ENCODE data around the gene ARHGAP44.

Gene ARHGAP44

DNA sequence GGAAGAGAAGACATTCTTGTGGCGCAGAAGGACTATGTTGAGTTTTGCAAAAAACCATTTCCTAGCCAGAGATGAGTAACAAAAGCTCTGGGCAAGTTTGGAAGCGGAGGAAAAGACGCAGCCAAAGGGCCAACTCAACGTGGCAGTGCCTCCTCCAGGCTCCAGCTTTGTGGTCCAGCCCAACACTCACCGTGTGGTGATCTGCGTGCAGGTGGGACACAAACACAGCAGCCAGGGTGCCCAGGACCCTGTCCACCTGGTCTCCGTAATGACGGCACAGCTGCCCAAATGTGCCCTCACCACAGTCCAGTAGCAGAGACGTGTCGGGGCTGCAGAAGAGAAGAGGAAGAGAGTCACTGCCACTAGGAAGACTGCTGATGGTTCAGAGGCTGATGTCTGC lies 207.1 kb downstream of the ARHGAP44 start:
- DNase-seq = no peak

DNA sequence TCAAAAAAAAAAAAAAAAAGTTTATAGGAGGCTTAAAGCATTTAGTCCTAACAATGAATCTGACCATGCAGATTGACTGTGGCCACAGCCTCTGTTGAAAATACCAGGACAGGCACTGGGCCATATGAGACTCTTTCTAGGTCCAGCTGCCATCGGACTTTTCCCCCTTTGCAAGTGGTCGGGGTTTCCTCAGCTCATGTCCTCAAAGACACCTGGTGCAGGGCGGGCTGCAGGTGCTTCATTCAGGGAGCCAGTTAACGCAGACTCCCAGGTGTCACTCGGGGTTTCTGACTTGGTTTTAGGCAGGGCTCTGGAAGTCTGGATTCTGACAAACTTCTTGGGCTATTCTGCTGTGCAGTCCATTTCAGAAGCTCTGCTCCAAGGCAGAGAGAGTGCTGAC lies 207.6 kb downstream of the ARHGAP44 start:
- DNase-seq = no peak

GRCh38 chr17:12998461-12998860 lies 209.2 kb downstream of the ARHGAP44 start:
- no peak for DNase-seq

- no peak for DNase-seq
These were observed 209.6 kb downstream of the ARHGAP44 start for GRCh38 chr17:12998874-12999273.

DNA sequence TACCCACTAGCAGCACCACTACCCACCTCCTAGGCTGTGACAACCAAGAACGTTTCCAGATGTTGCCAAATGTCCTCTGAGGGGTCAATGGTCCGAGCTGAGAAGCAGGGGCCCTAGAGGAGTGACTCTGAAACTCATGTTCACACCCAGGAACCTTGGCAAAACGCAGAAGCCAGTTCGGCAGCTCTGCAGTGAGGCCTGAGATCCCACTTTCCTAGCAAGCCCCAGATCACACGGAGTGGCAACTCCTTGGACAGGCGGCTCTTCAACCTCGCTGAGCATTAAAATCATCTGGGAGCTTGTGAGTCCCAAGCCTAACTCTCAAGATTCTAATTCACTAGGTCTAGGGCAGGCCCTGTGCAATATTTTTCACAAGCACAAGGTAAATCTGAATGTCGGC lies 211.3 kb downstream of the ARHGAP44 start:
- DNase-seq = no peak

DNA sequence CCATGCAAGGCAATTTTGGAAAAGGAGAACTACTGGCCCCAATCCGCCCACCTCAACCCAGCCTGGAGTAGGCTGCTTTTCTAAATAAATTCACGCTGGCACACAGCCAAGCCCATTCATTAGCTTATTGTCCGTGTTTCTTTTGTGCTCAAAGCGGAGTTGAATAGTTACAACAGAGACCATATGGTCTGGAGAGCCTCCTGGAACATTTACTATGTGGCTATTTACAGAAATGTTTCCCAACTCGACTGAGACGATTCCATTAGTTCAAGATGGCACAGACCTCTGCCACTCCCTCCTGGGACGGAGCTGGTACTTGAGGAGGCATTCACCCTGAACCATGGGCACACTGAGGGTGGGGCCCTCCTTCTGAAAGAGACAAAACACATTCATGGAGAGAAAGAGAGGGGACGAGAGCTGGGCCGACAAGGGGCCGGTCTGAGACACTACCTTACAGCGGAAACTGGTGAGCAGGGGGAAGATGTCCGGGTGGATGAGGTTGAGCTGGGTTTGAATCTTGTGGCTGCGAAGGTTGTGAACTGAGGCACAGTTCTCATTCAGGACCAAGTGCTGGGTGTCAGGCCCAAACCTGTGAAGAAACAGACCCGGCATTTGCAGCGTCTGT lies 212.8 kb downstream of the ARHGAP44 start:
- peak in 2 of 3 experiments; percentile 51 to 72 for DNase-seq

GRCh38 chr17:13002761-13003453 lies 213.6 kb downstream of the ARHGAP44 start:
- peak; percentile 17 to 62 (median 58) for DNase-seq

- no peak for DNase-seq
These were observed 214.2 kb downstream of the ARHGAP44 start for GRCh38 chr17:13003454-13003851.

GRCh38 chr17:13003927-13004326 lies 214.6 kb downstream of the ARHGAP44 start:
- DNase-seq = no peak

DNA sequence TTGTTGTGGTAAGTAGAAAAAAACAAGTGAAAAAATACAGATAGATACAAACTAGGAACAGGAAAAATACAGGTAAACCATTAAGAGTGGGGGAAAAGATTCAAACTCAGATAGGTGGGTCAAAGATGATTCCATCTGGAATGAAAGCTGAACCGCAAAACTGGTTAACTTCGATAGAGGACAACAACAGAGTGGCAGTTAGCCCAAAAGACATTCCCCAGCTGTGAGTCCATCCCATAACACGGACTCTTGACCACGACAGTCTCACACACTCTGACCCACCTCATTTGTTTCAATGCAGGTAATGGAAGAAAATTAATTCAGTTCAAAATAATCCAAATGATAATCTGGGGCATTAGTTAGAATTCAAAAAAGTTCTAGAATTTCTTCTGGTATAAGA lies 215.0 kb downstream of the ARHGAP44 start:
- DNase-seq = no peak

- no peak for DNase-seq
These were observed 216.2 kb downstream of the ARHGAP44 start for GRCh38 chr17:13005530-13005929.

- DNase-seq = no peak
These were observed 219.2 kb downstream of the ARHGAP44 start for GRCh38 chr17:13008461-13008860.

DNA sequence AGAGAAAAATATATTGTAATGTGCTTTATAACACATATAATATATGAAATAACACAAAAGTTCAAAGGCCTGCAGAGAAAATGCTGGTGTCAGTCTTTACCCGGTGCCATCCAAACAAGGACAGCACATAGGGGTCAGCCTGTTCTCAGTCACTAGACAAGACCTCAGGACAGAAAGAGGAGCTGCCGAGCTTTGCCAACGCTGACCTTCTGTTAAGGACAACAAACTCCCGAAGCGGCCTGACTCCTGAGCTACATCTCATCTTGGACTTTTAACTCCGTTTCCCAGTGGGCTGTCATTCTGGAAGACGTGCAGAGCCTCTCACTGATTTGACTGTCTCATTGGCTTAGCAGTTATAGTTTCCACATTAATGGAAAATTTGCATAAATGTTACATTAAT lies 221.7 kb downstream of the ARHGAP44 start:
- DNase-seq = no peak

- no peak for DNase-seq
These were observed 225.5 kb downstream of the ARHGAP44 start for GRCh38 chr17:13014801-13015200.

GRCh38 chr17:13016881-13017654 lies 227.8 kb downstream of the ARHGAP44 start:
- DNase-seq = no peak

GRCh38 chr17:13017655-13018459 lies 228.6 kb downstream of the ARHGAP44 start, which contains the start of gene ELAC2:
TSS of gene ELAC2 (minus strand) at chr17:13018027. CDS start at chr17:13017947, 80 bp downstream.
- DNase-seq = peak; percentile 87 to 97 (median 94)

- DNase-seq = peak in 1 of 3 experiments; percentile 69
These were observed 234.7 kb downstream of the ARHGAP44 start for GRCh38 chr17:13024016-13024415.

- DNase-seq = peak; percentile 35 to 76 (median 58)
These were observed 235.4 kb downstream of the ARHGAP44 start for GRCh38 chr17:13024526-13025257.

GRCh38 chr17:13025258-13025627 lies 235.9 kb downstream of the ARHGAP44 start:
- peak in 1 of 3 experiments; percentile 0 for DNase-seq

- DNase-seq = no peak
These were observed 236.4 kb downstream of the ARHGAP44 start for GRCh38 chr17:13025687-13026086.

DNA sequence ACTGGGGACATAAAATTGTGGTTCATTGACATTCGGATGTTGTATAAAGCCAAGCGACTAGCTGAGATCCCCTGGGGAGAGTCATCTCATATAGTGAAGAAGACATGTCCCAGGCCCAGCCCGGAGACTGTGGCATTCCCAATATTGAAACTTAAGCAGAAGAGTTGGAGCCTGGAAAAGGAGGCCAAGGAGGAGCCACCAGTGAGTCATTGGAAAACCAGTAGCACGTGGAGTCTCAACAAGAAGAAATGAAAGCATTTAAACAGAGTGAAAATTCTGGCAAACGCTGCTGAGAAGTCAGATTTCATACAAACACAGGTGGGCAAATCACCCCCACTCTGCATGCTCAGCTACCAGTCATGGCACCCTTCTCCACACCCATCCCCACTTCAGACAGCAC lies 237.9 kb downstream of the ARHGAP44 start:
- no peak for DNase-seq

DNA sequence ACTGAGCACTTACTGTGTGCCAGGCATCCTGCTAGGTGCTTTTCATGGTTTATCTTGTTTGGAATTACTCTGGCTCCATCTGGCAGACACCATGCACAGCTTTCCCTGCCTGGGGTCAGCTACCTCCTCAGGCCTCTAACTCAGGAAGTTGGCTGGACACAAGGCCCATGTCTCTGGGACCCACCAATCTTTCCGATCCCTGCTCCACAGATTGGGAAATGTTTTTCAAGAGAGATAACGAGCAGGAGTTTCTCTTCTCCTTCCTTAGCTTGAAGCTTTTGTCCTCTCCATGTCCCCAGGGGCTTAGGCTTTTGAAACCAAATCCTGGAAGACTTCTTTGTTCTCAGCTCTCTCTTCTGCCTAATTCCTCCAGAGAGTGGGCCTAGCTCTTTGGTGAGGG lies 240.0 kb downstream of the ARHGAP44 start:
- DNase-seq = no peak

Data from NCI-H1417 (cell line).